MM.1S (cell line): ENCODE data around the gene COPS9.

ENCODE experiments used
- DNase-seq: peaks from one replicate; pipeline ENCODE4 v3.0.0-alpha.2; 2015
- H2AFZ ChIP-seq: fragments of 300-600 bp; sonication (generic); 2 replicates; pipeline ENCODE4 v1.6.0; 2016; ENCODE audit warnings: antibody characterized with exemption, low read length
- H3F3A ChIP-seq: fragments of 300-600 bp; sonication (generic); 2 replicates; pipeline ENCODE4 v1.6.1; 2016; ENCODE audit warnings: mild to moderate bottlenecking, antibody characterized with exemption, low read length, moderate library complexity, mixed read lengths; ENCODE audit not compliant: insufficient read depth
- H3K27ac ChIP-seq: fragments of 300-600 bp; sonication (generic); 2 replicates; pipeline ENCODE4 v1.5.1; 2016; ENCODE audit warnings: mild to moderate bottlenecking, low read length
- H3K27me3 ChIP-seq: fragments of 300-600 bp; sonication (generic); replicated peaks from 2 replicates; pipeline ENCODE4 v1.6.0; 2016; ENCODE audit warnings: low read length; ENCODE audit not compliant: insufficient read depth
- H3K36me3 ChIP-seq: fragments of 300-600 bp; sonication (generic); replicated peaks from 2 replicates; pipeline ENCODE4 v1.6.1; 2016; ENCODE audit warnings: mild to moderate bottlenecking, low read length, mixed read lengths; ENCODE audit not compliant: insufficient read depth
- H3K4me1 ChIP-seq: fragments of 300-600 bp; sonication (generic); 2 replicates; pipeline ENCODE4 v1.6.1; 2016; ENCODE audit warnings: low read length, mixed read lengths
- H3K4me2 ChIP-seq: fragments of 300-600 bp; sonication (generic); 2 replicates; pipeline ENCODE4 v1.6.0; 2016; ENCODE audit warnings: low read depth, low read length
- H3K4me3 ChIP-seq: fragments of 300-600 bp; sonication (generic); 2 replicates; pipeline ENCODE4 v1.5.1; 2016; ENCODE audit warnings: low read length, mixed read lengths
- H3K79me2 ChIP-seq: fragments of 300-600 bp; sonication (generic); 2 replicates; pipeline ENCODE4 v1.6.1; 2016; ENCODE audit warnings: mixed run types, low read length, mixed read lengths
- H3K9ac ChIP-seq: fragments of 300-600 bp; sonication (generic); 2 replicates; pipeline ENCODE4 v1.6.1; 2016; ENCODE audit warnings: low read length, mixed read lengths
- H3K9me2 ChIP-seq: fragments of 300-600 bp; sonication (generic); replicated peaks from 2 replicates; pipeline ENCODE4 v1.6.1; 2016; ENCODE audit warnings: mild to moderate bottlenecking, low read length, mixed read lengths; ENCODE audit not compliant: insufficient read depth
- H3K9me3 ChIP-seq: fragments of 300-600 bp; sonication (generic); replicated peaks from 2 replicates; pipeline ENCODE4 v1.6.1; 2016; ENCODE audit warnings: mild to moderate bottlenecking, low read length, mixed read lengths; ENCODE audit not compliant: insufficient read depth
- H4K20me1 ChIP-seq: fragments of 300-600 bp; sonication (generic); 2 replicates; pipeline ENCODE4 v1.6.1; 2016; ENCODE audit warnings: mild to moderate bottlenecking, low read length, moderate library complexity, mixed read lengths; ENCODE audit not compliant: insufficient read depth
- CTCF ChIP-seq: fragments of 300-600 bp; sonication (generic); IDR thresholded peaks from 2 replicates; pipeline ENCODE4 v1.5.1; 2016; ENCODE audit warnings: antibody characterized with exemption, low read length, mixed read lengths
- EZH2 ChIP-seq: fragments of 300-600 bp; sonication (generic); optimal IDR thresholded peaks from 2 replicates; pipeline ENCODE3; 2017; ENCODE audit warnings: low read depth, mild to moderate bottlenecking, antibody characterized with exemption, low read length, mixed read lengths
- EZH2phosphoT487 ChIP-seq: fragments of 300-600 bp; sonication (generic); IDR thresholded peaks from 2 replicates; pipeline ENCODE4 v1.6.1; 2018; ENCODE audit warnings: antibody characterized with exemption, low read length

The COPS9 gene

GRCh38 chr2:240183006-240183874 is 47.1 kb upstream of the COPS9 start:
- no peak overlapping the region for H3K4me2 ChIP-seq
- H3K4me1 ChIP-seq: no peaks in the 10 kb centered on the region
- no peaks in the 10 kb centered on the region for H4K20me1 ChIP-seq
- no peak for TF ChIP-seq CTCF
- no peak for TF ChIP-seq EZH2phosphoT487
- no peak for TF ChIP-seq EZH2
- H3K36me3 ChIP-seq: no peaks in the 10 kb centered on the region
- H2AFZ ChIP-seq: no peak overlapping the region
- no peak for DNase-seq
- no peaks in the 10 kb centered on the region for H3K9me3 ChIP-seq
- no peak overlapping the region for H3K4me3 ChIP-seq
- H3K9me2 ChIP-seq: no peaks in the 10 kb centered on the region
- no peak overlapping the region for H3K9ac ChIP-seq
- H3K79me2 ChIP-seq: no peaks in the 10 kb centered on the region
- H3K27me3 ChIP-seq: peaks cover 36% of the 10 kb centered on the region
- H3K27ac ChIP-seq: no peak overlapping the region
- no peaks in the 10 kb centered on the region for H3F3A ChIP-seq

- H3K4me2 ChIP-seq: no peak overlapping the region
- H2AFZ ChIP-seq: no peak overlapping the region
- H3K36me3 ChIP-seq: no peaks in the 10 kb centered on the region
- H3K9me2 ChIP-seq: no peaks in the 10 kb centered on the region
- H3K27ac ChIP-seq: no peak overlapping the region
- H3K9ac ChIP-seq: no peak overlapping the region
- no peak overlapping the region for H3K4me3 ChIP-seq
- no peaks in the 10 kb centered on the region for H3F3A ChIP-seq
- no peaks in the 10 kb centered on the region for H4K20me1 ChIP-seq
- no peaks in the 10 kb centered on the region for H3K4me1 ChIP-seq
- DNase-seq: no peak
- no peaks in the 10 kb centered on the region for H3K9me3 ChIP-seq
- no peaks in the 10 kb centered on the region for H3K79me2 ChIP-seq
- H3K27me3 ChIP-seq: peaks cover 33% of the 10 kb centered on the region
- TF ChIP-seq EZH2: no peak
- TF ChIP-seq CTCF: no peak
- no peak for TF ChIP-seq EZH2phosphoT487
Observed at GRCh38 chr2:240182476-240182875, 46.4 kb upstream of the COPS9 start.

- no peak overlapping the region for H3K4me3 ChIP-seq
- H3K27ac ChIP-seq: no peak overlapping the region
- no peak overlapping the region for H3K4me2 ChIP-seq
- TF ChIP-seq EZH2phosphoT487 (no peak), CTCF (no peak), EZH2 (no peak)
- no peak for DNase-seq
- no peaks in the 10 kb centered on the region for H3K9me3 ChIP-seq
- peaks cover 32% of the 10 kb centered on the region for H3K27me3 ChIP-seq
- no peaks in the 10 kb centered on the region for H3K36me3 ChIP-seq
- H3K4me1 ChIP-seq: no peaks in the 10 kb centered on the region
- no peak overlapping the region for H2AFZ ChIP-seq
- H4K20me1 ChIP-seq: no peaks in the 10 kb centered on the region
- no peaks in the 10 kb centered on the region for H3K9me2 ChIP-seq
- no peak overlapping the region for H3K9ac ChIP-seq
- H3F3A ChIP-seq: no peaks in the 10 kb centered on the region
- H3K79me2 ChIP-seq: no peaks in the 10 kb centered on the region
Observed at GRCh38 chr2:240182001-240182400, 45.9 kb upstream of the COPS9 start.
